Calu3 (cell line): ENCODE measurements around the gene SYTL4. TPM values are rescaled to one million over a fixed set of nuclear protein-coding genes. Genes with fewer than 3 reads are reported as not detected.

Source experiments
- BruUV-seq: library from RNA; stranded (reverse); fragments of 400-500 nt; replicated peaks from 2 replicates; lab custom pipeline; 2021; lab: Mats Ljungman, UMichigan
- CTCF ChIA-PET: fragments of 300-600 bp; sonication (Branson Sonifier 250); formaldehyde crosslinking; loops from one replicate; lab custom pipeline; 2022; ENCODE audit warnings: antibody characterized with exemption; lab: Charles Lee
- DNase-seq: peaks from one replicate; pipeline ENCODE4 v3.0.0; 2022
- H3K27ac Mint-ChIP-seq: one replicate; pipeline ENCODE4 v1.8.0; 2022; ENCODE audit warnings: mixed read lengths; ENCODE audit not compliant: unreplicated experiment
- H3K27me3 Mint-ChIP-seq: one replicate; pipeline ENCODE4 v1.8.0; 2022; ENCODE audit warnings: mixed read lengths; ENCODE audit not compliant: unreplicated experiment
- H3K36me3 Mint-ChIP-seq: one replicate; pipeline ENCODE4 v1.8.0; 2022; ENCODE audit warnings: mild to moderate bottlenecking, moderate library complexity, mixed read lengths; ENCODE audit not compliant: insufficient read depth, unreplicated experiment
- H3K4me1 Mint-ChIP-seq: one replicate; pipeline ENCODE4 v1.8.0; 2022; ENCODE audit warnings: mild to moderate bottlenecking, low read depth, mixed read lengths; ENCODE audit not compliant: unreplicated experiment
- H3K4me3 Mint-ChIP-seq: one replicate; pipeline ENCODE4 v1.8.0; 2022; ENCODE audit warnings: mild to moderate bottlenecking, low read depth, moderate library complexity, mixed read lengths; ENCODE audit not compliant: unreplicated experiment
- H3K9me3 Mint-ChIP-seq: one replicate; pipeline ENCODE4 v1.8.0; 2022; ENCODE audit warnings: low read depth, mixed read lengths; ENCODE audit not compliant: unreplicated experiment
- intact Hi-C: fragments of 100-400 bp; cut with micrococcal nuclease; formaldehyde crosslinking; loops from one replicate; pipeline ENCODE4 v1.10.0; 2022; ENCODE audit not compliant: unreplicated experiment
- total RNA-seq: library from RNA; stranded (reverse); gene quantifications from 2 replicates; pipeline ENCODE4 v1.2.3, GENCODE V29; 2022
- TF ChIP-seq, protein P1 (sequence below): fragments of 200-600 bp; IDR thresholded peaks from one replicate; pipeline ENCODE4 v1.8.0; 2022; ENCODE audit warnings: antibody characterized with exemption; ENCODE audit not compliant: unreplicated experiment

Gene SYTL4
- total RNA-seq, 1 experiment from 2014 or later, result 17.3 TPM

DNA sequence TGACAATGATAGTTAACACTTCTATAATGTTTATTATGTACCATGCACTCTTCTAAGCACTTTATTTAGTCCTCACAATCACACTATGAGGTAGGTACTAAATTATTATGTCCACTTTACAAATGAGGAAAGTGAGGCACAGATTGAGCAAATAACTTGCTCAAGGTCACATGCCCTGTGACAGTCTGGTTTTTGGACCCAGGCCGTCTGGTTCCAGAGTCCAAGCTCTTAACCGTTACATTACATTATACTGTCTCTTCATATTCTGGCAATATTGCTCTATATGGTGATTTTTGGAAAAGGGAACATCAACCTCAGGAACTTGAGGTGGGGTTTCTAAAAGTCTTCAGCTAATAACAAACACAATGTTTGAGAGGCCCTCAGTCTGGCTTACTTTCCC lies 12.8 kb downstream of the SYTL4 start:
- Mint-ChIP-seq H3K4me1 (peaks cover 16% of the 10 kb centered on the region), H3K27me3 (no peaks in the 10 kb centered on the region), H3K9me3 (no peaks in the 10 kb centered on the region), H3K36me3 (no peaks in the 10 kb centered on the region), H3K4me3 (no peak overlapping the region), H3K27ac (no peak overlapping the region)
- TF ChIP-seq, protein P1, sequence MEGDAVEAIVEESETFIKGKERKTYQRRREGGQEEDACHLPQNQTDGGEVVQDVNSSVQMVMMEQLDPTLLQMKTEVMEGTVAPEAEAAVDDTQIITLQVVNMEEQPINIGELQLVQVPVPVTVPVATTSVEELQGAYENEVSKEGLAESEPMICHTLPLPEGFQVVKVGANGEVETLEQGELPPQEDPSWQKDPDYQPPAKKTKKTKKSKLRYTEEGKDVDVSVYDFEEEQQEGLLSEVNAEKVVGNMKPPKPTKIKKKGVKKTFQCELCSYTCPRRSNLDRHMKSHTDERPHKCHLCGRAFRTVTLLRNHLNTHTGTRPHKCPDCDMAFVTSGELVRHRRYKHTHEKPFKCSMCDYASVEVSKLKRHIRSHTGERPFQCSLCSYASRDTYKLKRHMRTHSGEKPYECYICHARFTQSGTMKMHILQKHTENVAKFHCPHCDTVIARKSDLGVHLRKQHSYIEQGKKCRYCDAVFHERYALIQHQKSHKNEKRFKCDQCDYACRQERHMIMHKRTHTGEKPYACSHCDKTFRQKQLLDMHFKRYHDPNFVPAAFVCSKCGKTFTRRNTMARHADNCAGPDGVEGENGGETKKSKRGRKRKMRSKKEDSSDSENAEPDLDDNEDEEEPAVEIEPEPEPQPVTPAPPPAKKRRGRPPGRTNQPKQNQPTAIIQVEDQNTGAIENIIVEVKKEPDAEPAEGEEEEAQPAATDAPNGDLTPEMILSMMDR, result no peak
- BruUV-seq, result no TSS peak
- DNase-seq, result no peak
- CTCF ChIA-PET, result no interaction called here
- intact Hi-C loops, result no loop called here

- H3K9me3 Mint-ChIP-seq, result no peaks in the 10 kb centered on the region
- BruUV-seq, result no TSS peak
- no peak for DNase-seq
- no peak overlapping the region for H3K4me3 Mint-ChIP-seq
- H3K27ac Mint-ChIP-seq, result no peak overlapping the region
- H3K27me3 Mint-ChIP-seq, result no peaks in the 10 kb centered on the region
- H3K4me1 Mint-ChIP-seq, result peaks cover 13% of the 10 kb centered on the region
- H3K36me3 Mint-ChIP-seq, result no peaks in the 10 kb centered on the region
- CTCF ChIA-PET, result interaction anchor here (1.3 kb wide), 1 partner anchor 14 kb away, joined by 4 read pairs; the partner anchor contains the start of gene SYTL4
- intact Hi-C loops, result no loop called here
- TF ChIP-seq, protein P1, result no peak
Measured at GRCh38 chrX:100717363-100717762, 14.6 kb downstream of the SYTL4 start.

- H3K9me3 Mint-ChIP-seq, result no peaks in the 10 kb centered on the region
- no TSS peak for BruUV-seq
- no peaks in the 10 kb centered on the region for H3K4me1 Mint-ChIP-seq
- CTCF ChIA-PET, result no interaction called here
- H3K27ac Mint-ChIP-seq, result no peak overlapping the region
- TF ChIP-seq, protein P1, result no peak
- no peak overlapping the region for H3K4me3 Mint-ChIP-seq
- no peaks in the 10 kb centered on the region for H3K27me3 Mint-ChIP-seq
- DNase-seq, result no peak
- intact Hi-C loops, result no loop called here
- H3K36me3 Mint-ChIP-seq, result no peaks in the 10 kb centered on the region
Measured at GRCh38 chrX:100710816-100711215, 21.1 kb downstream of the SYTL4 start.

- Mint-ChIP-seq H3K27me3 (no peaks in the 10 kb centered on the region), H3K4me3 (no peak overlapping the region), H3K27ac (no peak overlapping the region), H3K9me3 (no peaks in the 10 kb centered on the region), H3K36me3 (no peaks in the 10 kb centered on the region), H3K4me1 (no peaks in the 10 kb centered on the region)
- intact Hi-C loops, result no loop called here
- no peak for DNase-seq
- TF ChIP-seq, protein P1, result no peak
- CTCF ChIA-PET, result no interaction called here
- no TSS peak for BruUV-seq
Measured at GRCh38 chrX:100704581-100705203, 27.2 kb downstream of the SYTL4 start.
